Heart right ventricle (tissue), 16 donors: Measurements from ENCODE around the gene TTC6. TPM values are rescaled to one million over a fixed set of nuclear protein-coding genes. Genes with fewer than 3 reads are reported as not detected.

Experiments used
- ATAC-seq, 8 donors: fragments of 200-7000 bp; cut with Tn5 transposase; one replicate each; pipeline ENCODE4 v1.9.1; 2020; ENCODE audit warnings: mild to moderate bottlenecking in 8 of 8, moderate library complexity in 8 of 8, moderate number of reproducible peaks in 1 of 8
- DNase-seq, 2 donors: peaks; one replicate each; pipeline ENCODE4 v3.0.0-alpha.2; 2020
- H3K27ac ChIP-seq, 10 donors: fragments of 200-600 bp; sonication (generic) in 2 of 10; one replicate each; pipeline versions ENCODE4 v1.5.0 to v1.8.0; 2020 to 2022; ENCODE audit warnings: mild to moderate bottlenecking in 3 of 10
- H3K27me3 ChIP-seq, 7 donors: fragments of 200-600 bp; one replicate each; pipeline ENCODE4 v1.8.0; 2021 to 2022; ENCODE audit warnings: mild to moderate bottlenecking in 2 of 7
- H3K36me3 ChIP-seq, 9 donors: fragments of 200-600 bp; sonication (generic) in 1 of 9; one replicate each; pipeline versions ENCODE4 v1.5.0 to v1.8.0; 2020 to 2022; ENCODE audit warnings: mild to moderate bottlenecking in 2 of 9
- H3K4me1 ChIP-seq, 9 donors: fragments of 200-600 bp; sonication (generic) in 1 of 9; one replicate each; pipeline versions ENCODE4 v1.5.0 to v1.8.0; 2020 to 2022; ENCODE audit warnings: mild to moderate bottlenecking in 4 of 9
- H3K4me3 ChIP-seq, 10 donors: fragments of 200-600 bp; sonication (generic) in 2 of 10; one replicate each; pipeline versions ENCODE4 v1.5.0 to v1.8.0; 2020 to 2022; ENCODE audit warnings: mild to moderate bottlenecking in 7 of 10, moderate library complexity in 2 of 10
- H3K9me3 ChIP-seq, 11 donors: fragments of 200-600 bp in 10 of 11; sonication (generic) in 2 of 11; one replicate each; pipeline versions ENCODE4 v1.5.0 to v1.8.0; 2013 to 2022; ENCODE audit warnings: mild to moderate bottlenecking in 2 of 11, control low read depth in 1 of 11, moderate library complexity in 1 of 11
- CTCF ChIP-seq, 9 donors: fragments of 200-600 bp; sonication (generic) in 2 of 9; IDR thresholded peaks; one replicate each; pipeline versions ENCODE4 v1.5.0 to v1.8.0; 2021 to 2022; ENCODE audit warnings: antibody characterized with exemption in 9 of 9, mild to moderate bottlenecking in 5 of 9, moderate library complexity in 1 of 9
- WGBS, 2 donors: extraction: QIAGEN DNeasy Blood & Tissue Kit; methylation state at CpG; one replicate each; pipeline ENCODE4 v1.1.7; 2013; ENCODE audit warnings: inconsistent platforms in 1 of 2; 5-methylcytosine and 5-hydroxymethylcytosine counted together
- intact Hi-C, 10 donors: fragments of 100-400 bp; cut with DNase I; formaldehyde crosslinking; loops; one replicate each; pipeline versions ENCODE4 v1.11.1 to v1.14.2; 2022
- polyA plus RNA-seq, 2 donors: library from polyadenylated mRNA; stranded (reverse); fragments of 200-250 nt; gene quantifications; one replicate each; pipeline ENCODE4 v1.2.3, GENCODE V29; 2013
- total RNA-seq, 10 donors: library from RNA; stranded (reverse); fragmentation: NEBNext Ultra II Directional in 3 of 10; extraction: Animal tissue kit (Norgen Biotek cat#: 25700) in 3 of 10; gene quantifications; one replicate each; pipeline versions ENCODE4 v1.2.1 to v1.2.4, GENCODE V29; 2021 to 2023
- donor health status: Arrhythmogenic right ventricular cardiomyopathy.
- donor health status: ischemic (EF 13 %, LVEDD 7.1; RV severe dilation, severe dysfunction).
- donor health status: healthy with polysubstance abuse.
- donor health status: DM: no; HTN: yes; CAD: no.
- donor health status: DM: no; HTN: no; CAD: no.
- donor health status: ischemic (EF 25% LVEDD 6.9; RV normal size, moderate dysfunction).
- donor health status: ischemic (EF 25% LVEDD 5.7; RV mildly dilated, moderate dysfunction).
- donor health status: healthy.
- donor health status: DM: yes; HTN: yes; CAD: no.
- donor health status: Ischemic cardiomyopathy.
- donor health status: ischemic (EF 35%, LVEDD 5.7; RV mildly dilated, moderate dysfunction).
- donor health status: nonischemic (EF 11% LVEDD 7.7; RV severe dilation, severe dysfunction).
- donor health status: DM: yes; HTN: yes; CAD: no.
- donor health status: PGD.
- donor health status: ischemic (EF 29% LVEDD 5.4; RV normal size, mild dysfunction).
- donor health status: nonischemic (EF 23%, LVEDD 6.1; RV moderate dilation, normal function).

TTC6 gene
- total and polyA plus RNA-seq, 12 donors, result not detected

GRCh38 chr14:37587131-37587803 is 8.2 kb upstream of the TTC6 start:
- peaks cover 27 to 99% (median 98%) of the 10 kb centered on the region in 7 donors for H3K27me3 ChIP-seq
- DNase-seq (no peak), ATAC-seq (no peak)
- no peak overlapping the region for H3K27ac ChIP-seq
- no peaks in the 10 kb centered on the region for H3K36me3 ChIP-seq
- H3K9me3 ChIP-seq, result no peaks in the 10 kb centered on the region
- intact Hi-C loops, result no loop called here
- H3K4me3 ChIP-seq, result no peak overlapping the region
- TF ChIP-seq CTCF (IDR thresholded peaks at IDR 0.05), result no peak
- H3K4me1 ChIP-seq, result peaks cover 0 to 43% (median 12%) of the 10 kb centered on the region in 9 donors
- WGBS, 2 donors, result 6 to 9% methylated on average over 4 of the region's 4 CpGs

- Histone ChIP-seq H3K27me3 (peaks cover 35 to 99% (median 99%) of the 10 kb centered on the region in 7 donors), H3K4me1 (peaks cover 0 to 43% (median 15%) of the 10 kb centered on the region in 9 donors), H3K9me3 (no peaks in the 10 kb centered on the region), H3K27ac (no peak overlapping the region), H3K4me3 (peak overlapping the region in 2 of 10 donors; percentile 9), H3K36me3 (no peaks in the 10 kb centered on the region)
- intact Hi-C loops, result no loop called here
- 2 to 3% methylated on average over 63 of the region's 63 CpGs for WGBS, 2 donors
- TF ChIP-seq CTCF (IDR thresholded peaks at IDR 0.05), result no peak
- ATAC-seq (no peak), DNase-seq (no peak)
Observed at GRCh38 chr14:37587881-37588666, 7.4 kb upstream of the TTC6 start.

- ATAC-seq, result no peak
- no peak for DNase-seq
- H3K4me1 ChIP-seq, result peaks cover 0 to 40% (median 15%) of the 10 kb centered on the region in 9 donors
- TF ChIP-seq CTCF (IDR thresholded peaks at IDR 0.05), result no peak
- no peaks in the 10 kb centered on the region for H3K9me3 ChIP-seq
- intact Hi-C loops, result no loop called here
- H3K4me3 ChIP-seq, result no peak overlapping the region
- whole genome bisulfite sequencing, 2 donors, result 12 to 14% methylated on average over 6 of the region's 6 CpGs
- H3K27me3 ChIP-seq, result peaks cover 36 to 100% (median 100%) of the 10 kb centered on the region in 7 donors
- no peak overlapping the region for H3K27ac ChIP-seq
- no peaks in the 10 kb centered on the region for H3K36me3 ChIP-seq
Observed at GRCh38 chr14:37588667-37588955, 6.8 kb upstream of the TTC6 start.

- no peak for TF ChIP-seq CTCF (IDR thresholded peaks at IDR 0.05)
- Histone ChIP-seq H3K36me3 (no peaks in the 10 kb centered on the region), H3K4me1 (peaks cover 0 to 38% (median 17%) of the 10 kb centered on the region in 9 donors), H3K27me3 (peaks cover 36 to 100% (median 100%) of the 10 kb centered on the region in 7 donors), H3K27ac (no peak overlapping the region), H3K9me3 (no peaks in the 10 kb centered on the region), H3K4me3 (no peak overlapping the region)
- 5 to 11% methylated on average over 16 of the region's 16 CpGs for WGBS, 2 donors
- intact Hi-C loops, result no loop called here
- no peak for ATAC-seq
- DNase-seq, result no peak
Observed at GRCh38 chr14:37588956-37589714, 6.3 kb upstream of the TTC6 start.
